NCI-H748 (cell line): ENCODE measurements around the gene CTRL.
"Not testable (repeated sequence)": the region's sequence is repeated elsewhere in the genome, so short reads cannot be mapped to it uniquely, and the experiment has no call there.

ENCODE experiments used
- DNase-seq: peaks from one replicate; lab custom pipeline; 2025; ENCODE audit not compliant: unreplicated experiment; lab: John Stamatoyannopoulos, UW

Gene CTRL

DNA sequence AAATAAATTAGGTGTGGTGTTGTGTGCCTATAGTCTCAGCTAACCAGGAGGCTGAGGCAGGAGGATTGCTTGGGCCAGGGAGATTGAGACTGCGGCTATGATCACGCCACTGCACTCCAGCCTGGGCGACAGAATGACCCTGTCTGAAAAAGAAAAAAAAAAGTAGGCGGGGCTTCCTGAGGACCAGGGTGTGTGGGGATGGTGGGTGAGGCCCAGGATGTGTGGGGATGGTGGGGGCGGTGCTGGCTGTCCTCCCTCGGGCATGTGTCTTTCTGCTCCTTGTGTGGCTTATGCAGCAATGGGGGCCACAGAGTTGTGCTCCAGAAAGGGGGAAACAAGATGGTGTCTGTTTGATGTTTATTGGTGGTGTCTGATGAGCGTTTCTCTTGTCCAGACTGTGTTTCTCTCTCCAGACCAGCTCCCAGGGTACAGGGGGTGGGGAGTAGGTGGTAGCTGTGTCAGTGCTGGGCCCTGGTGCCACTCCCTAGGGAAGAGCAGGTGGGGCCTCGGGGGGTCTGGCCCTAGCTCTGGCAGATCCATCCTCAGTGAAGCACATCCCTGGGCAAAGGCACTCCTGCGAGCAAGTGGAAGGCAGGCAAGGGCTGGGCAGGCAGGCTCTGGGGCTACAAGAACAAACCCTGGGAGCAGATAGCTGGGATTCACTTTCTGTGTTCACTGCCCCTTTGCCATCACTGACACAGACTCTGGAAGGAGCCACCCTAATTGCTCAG, 10.0 kb upstream of the CTRL start:
- no peak for DNase-seq

DNA sequence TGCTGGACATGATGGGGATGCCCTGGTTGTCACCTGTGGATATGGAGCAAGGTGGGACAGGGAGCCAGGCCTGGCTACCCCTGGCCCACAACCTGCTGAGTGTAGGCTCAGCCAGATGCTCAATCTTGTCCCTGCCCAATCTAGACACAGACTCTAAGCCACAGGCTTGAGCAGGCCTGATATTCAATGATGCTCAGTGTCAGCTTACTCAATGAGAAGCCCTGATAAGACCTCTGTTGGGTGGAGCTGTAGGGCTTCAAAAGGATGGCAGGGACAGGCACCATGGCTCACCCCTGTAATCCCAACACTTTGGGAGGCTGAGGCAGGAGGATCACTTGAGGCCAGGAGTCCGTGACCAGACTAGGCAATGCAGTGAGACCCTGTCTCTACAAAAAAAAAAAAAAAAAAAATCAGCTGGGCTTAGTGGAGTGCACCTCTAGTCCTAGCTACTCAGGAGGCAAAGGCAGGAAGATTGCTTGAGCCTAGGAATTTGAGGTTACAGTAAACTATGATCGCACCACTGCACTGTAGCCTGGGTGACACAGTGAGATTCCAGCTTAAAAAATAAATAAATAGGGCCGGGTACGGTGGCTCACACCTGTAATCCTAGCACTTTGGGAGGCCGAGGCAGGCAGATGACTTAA, 8.9 kb upstream of the CTRL start:
- no peak for DNase-seq

DNA sequence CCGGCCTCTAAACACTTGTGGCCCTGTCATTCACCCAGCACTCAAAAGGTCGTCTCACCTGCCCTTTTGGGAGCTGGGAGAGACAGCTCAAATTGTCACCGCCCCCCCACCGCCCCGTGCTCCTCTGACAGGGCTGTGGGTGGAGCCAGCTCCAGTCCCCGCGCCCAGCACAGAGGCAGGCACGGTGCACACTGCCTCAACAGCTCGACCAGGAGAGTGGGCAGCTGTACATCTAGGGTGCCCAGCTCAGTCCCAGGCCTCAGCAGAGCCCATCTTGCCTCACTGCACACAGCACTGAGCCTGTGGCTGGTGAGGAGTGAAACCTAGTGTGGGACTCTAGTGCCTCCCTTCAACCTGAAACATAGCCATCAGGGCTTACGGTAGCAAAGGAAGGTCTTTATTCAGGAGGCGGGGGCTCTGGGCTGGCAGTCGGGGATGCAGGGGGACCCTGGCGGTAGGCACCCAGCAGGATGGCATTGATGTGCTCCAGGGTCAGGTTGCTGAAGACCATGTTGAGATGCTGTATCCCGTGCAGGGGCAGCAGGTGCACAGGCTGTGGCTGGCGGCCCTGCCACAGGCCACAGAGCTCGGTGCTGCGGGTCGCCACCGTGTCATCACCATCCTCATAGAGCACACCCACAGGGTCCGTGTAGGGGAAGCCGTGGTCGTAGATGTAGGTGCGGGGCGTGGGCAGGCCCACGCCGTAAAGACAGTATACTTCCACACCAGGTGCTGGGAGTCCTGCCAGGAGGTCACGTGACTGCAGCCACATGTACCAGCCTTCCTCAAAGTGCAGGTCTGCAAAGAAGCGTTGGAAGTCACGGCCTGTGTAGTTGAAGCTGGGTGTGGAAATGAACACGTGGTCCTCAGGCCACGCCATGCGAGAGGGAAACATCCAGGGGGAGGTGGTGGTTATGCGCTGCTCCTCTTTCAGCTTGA, 8.1 kb upstream of the CTRL start:
- no peak for DNase-seq

DNA sequence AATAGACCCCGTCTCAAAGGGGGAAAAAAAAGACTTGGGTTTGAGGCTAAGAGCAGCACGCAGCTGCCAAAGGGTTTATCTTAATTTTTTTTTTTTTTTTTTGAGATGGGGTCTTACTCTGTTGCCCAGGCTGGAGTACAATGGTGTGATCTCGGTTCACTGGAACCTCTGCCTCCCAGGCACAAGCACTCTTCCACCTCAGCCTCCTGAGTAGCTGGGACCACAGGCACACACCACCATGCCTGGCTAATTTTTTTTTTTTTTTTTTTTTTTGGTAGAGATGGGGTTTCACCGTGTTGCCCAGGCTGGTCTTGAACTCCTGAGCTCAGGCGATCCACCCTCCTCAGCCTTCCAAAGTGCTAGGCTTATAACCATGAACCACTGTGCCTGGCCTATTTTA, 6.1 kb upstream of the CTRL start:
- DNase-seq: not testable (repeated sequence)

DNA sequence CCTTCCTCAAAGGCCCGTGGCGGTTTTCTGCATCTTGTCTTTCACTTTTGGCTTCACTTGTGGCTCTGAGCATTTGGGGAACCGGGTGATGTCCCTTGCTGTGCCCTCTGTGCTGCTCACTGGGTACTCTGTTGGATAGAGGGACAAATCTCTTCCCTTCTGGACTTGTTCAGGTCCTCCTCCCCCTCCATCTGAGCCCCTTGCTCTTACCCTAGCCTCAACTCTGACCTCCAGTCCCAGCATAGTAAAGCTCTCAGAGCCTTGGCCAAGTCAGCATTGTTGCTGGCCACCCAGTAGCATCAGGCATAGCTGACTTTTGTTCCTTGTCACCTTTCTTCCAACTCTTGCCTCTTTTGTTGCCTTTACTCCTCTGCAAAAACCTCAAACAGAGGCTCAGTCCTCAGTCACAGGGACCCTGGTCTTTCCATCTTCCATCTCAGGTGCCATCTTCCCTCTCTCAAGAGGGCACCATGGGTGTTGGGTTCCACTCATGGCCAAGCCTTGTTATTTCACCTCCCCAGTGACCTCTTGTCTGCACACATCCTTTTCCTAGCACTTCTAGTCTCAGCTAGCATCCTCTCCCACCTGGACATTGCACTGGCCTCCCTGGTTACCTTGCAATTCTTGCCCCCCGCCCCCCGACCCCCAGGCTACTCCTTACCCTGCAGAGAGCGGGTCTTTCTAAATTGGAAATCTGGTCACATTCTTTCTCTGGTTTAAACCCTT, 5.4 kb upstream of the CTRL start:
- no peak for DNase-seq

DNA sequence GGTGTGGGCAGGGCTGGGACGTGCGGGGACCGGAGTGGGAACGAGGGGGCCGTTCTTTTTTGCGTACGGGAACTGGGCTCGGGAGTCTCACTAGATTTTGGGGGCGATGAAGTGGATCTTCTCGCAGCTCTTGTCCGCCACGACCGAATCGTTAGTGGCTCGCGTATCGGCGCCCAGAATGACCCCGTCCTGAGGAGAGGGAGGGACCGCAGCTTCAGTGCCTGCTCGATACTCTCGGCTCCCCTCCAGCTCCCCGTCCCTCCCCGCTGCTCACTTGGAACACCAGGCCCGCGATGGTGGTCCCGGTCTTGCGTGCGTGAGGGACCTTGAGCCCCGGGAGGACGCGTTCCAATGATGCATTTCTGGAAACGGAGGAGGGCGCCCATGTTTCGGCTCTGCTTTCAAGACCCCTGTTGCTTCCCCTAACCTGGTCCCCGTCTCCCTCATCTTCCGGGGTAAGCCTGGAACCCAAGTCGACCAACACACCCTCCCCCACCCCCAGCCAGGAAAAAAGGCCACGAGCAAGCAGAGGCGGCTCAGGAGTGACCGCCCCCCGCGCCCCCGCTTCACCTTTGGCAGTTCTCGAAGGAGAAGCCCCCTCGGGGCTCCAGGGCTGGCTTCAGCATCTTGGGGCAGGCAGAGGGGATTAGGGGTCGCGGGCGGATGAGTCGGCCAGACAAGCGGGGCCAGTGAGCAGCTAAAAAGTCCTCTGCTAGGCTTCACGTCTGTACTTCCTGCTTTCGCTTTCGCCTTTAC, 4.6 kb upstream of the CTRL start, which contains the start of gene PSMB10:
Gene PSMB10 (minus strand): TSS at position 727 of the 756 bp plus-strand sequence. CDS start 101 bp downstream, at position 626.
- peak; percentile 57 for DNase-seq

DNA sequence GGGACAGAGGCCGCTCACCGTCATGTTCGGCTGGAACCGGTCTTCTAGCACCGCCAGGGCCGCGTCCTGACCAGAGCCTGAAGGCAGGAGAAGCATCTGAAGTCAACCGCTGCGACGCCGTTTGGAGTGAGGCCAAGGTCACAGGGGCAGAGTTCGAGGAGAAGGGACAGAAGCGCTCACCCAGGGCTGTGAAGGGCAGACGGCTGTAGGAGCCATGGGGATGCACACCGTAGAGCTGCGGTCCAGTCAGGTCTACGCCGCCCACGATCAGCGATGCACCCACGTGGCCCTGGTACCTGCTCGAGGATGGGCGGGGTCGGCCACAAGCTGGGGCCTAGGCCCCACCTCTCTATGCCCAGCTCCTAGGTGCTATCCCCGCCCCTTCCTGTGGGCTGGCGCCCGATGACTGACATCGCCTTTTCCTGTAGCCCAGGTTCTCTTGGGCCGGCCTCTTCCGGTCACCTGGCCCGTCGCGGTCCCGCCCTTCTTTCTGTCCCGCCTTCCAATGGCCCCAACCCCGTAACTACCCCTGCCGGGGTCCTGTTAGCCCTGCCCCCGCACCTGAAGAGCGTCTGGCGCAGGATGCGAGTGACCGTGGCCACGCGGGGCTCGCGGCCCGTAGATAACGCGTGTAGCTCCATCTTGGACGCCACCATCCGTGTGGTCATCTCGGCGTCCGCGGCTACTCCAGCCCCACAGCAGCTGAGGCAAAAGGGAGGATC, 3.9 kb upstream of the CTRL start:
- DNase-seq: peak; percentile 97

DNA sequence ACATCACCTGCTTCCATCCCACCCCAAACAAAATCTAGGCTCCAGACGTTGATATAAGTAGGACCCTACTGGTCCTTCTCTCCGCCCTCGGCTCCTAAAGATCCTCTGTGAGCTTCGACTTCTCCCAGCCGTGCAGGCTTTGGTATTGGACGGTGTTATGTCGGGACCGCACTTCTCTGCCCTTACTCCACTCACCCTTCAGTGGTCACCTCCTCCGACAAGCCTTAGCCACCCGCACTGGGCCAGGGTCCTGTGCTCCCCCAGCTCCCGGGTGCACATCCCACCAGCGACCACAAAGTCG, 3.4 kb upstream of the CTRL start:
- peak; percentile 42 for DNase-seq

DNA sequence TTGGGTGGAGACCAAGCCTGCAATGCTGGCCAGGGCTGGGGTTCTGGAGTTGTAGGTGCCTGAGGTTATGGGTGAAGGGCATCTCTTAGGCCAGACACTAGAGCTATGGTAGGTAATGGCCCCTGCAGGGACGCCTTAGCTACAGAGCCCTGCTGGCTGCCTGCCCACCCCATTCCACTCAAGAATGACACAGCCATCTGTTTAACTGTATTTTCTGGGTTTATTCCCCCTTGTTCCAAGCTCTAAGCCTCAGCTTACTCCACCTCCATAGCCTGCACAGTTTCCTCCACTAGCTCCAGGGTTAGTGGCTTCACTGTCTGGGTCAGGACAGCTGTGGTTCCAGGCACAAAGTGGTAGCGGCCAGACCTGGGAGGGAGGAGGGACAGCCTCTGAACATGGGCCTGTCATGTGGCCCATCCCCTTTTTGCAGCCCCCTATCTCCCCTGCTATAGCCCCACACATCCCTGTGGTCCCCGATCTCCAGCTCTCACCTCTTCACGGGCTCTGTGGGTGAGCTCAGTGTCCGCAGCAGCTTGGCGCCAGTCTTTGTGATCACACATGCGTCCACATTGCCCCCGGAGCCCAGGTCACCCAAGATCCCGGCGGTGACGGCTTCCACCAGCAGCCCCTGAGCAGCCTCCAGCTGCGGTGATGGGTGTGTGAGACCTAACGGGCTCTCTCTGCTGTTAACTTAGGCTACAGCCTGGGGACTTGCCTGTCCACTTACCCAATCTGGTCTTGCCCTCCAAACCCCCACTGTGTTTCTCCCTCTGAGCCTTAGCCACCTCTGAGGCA, 2.8 kb upstream of the CTRL start:
- DNase-seq: no peak

DNA sequence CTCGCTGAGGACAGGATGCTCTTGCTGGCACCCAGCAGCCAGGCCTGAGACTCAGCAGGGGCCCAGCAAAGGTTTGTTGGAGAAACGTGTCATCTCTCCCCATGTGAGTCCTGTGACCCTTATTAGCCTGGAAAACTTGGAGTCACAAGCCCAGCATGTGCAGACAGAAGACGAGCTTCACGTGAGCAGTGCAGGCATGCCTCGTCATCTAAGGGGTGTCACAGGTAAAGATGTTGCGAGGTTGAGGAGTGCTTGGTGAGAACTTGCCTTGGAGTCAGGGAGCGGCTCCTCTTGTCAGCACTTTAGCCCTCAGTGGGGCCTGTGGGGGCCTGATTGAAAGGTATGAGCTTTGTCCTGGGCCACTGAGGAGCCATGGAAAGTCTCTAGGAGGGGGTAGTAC, 2.1 kb upstream of the CTRL start:
- no peak for DNase-seq

DNA sequence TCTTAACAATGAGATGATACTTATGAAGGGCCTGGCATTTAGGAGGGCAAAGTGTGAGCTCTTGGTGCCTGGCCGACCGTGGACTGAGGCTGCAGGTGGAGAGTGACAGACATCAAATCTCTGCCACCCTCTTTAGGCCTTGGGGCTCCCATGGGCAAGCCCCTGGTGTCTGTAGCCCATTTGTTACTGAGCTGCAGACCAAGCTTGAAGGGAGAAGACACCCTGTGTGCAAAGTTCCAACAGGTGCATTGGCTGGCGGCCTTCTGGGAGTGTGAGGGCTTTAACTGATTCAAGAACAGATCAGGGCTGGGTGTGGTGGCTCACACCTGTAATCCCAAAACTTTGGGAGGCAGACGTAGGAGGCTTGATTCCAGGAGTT, 789 bp upstream of the CTRL start:
- no peak for DNase-seq

DNA sequence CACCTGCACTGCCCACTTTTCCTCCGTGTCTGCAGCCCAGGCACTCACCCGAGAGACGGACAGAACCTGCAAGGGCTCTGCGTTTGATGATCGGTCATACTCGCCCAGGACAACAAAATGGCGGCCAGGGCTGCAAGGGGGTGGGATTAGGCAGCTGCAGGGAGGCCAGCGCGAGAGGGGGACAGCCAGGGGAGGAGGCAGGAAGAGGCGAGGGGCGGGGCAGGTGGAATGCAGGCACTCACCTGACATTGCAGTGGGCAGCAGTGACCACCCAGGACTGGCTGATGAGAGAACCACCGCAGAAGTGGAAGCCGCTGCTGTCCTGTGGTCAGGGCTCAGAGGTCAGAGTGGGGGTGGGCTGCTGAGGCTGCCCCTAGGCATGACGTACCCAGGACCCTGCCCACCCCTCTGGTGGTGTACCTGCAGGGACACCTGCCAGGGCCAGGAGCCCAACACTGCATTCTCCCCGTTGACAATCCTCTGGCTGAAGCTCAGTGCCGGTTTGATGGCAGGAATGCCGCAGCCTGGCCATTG, 917 bp downstream of the CTRL start:
- DNase-seq: no peak

DNA sequence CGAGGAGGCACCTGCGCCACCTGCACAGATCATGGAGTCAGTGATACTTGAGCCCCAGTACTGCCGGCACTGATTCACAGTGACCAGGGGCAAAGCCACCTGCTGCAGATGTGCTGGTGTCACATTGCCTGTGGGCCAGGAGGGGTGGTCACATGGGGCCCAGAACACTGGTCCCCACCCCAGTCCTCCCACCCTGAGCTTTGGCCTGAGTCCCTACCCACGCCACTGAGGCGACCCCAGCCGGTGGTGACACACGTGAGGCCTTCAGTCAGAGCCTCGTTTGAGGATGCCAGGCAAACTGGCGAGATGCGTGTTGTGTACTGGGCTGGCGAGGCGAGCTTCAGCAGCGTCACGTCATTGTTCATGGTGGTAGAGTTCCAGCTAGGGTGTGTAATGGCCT, 1.5 kb downstream of the CTRL start:
- DNase-seq: no peak

DNA sequence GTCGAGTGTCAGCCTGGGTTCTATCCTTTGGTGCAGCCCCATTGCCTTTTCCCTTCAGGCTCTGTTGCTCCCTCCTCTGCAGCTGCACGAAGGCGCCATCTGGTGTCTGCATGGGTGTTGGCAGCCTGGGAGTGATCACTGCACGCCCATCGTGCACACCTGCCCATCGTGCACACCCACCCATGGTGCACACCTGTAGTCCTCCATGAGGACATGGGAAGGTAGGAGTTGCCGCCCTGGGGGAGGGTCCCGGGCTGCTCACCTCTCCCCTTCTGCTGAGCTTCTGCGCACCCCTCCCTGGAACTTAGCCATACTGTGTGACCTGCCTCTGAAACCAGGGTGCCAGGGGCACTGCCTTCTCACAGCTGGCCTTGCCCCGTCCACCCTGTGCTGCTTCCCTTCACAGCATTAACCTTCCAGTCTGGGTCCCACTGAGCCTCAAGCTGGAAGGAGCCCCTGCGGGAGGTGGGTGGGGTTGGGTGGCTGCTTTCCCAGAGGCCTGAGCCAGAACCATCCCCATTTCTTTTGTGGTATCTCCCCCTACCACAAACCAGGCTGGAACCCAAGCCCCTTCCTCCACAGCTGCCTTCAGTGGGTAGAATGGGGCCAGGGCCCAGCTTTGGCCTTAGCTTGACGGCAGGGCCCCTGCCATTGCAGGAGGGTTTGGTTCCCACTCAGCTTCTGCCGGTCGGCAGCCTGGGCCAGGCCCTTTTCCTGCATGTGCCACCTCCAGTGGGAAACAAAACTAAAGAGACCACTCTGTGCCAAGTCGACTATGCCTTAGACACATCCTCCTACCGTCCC, 2.9 kb downstream of the CTRL start:
- DNase-seq: peak; percentile 66

DNA sequence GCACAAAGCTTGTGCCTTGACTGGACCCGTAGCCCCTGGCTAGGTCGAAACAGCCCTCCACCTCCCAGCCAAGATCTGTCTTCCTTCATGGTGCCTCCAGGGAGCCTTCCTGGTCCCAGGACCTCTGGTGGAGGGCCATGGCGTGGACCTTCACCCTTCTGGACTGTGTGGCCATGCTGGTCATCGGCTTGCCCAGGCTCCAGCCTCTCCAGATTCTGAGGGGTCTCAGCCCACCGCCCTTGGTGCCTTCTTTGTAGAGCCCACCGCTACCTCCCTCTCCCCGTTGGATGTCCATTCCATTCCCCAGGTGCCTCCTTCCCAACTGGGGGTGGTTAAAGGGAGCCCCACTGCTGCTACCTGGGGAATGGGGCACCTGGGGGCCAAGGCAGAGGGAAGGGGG, 3.5 kb downstream of the CTRL start:
- no peak for DNase-seq

DNA sequence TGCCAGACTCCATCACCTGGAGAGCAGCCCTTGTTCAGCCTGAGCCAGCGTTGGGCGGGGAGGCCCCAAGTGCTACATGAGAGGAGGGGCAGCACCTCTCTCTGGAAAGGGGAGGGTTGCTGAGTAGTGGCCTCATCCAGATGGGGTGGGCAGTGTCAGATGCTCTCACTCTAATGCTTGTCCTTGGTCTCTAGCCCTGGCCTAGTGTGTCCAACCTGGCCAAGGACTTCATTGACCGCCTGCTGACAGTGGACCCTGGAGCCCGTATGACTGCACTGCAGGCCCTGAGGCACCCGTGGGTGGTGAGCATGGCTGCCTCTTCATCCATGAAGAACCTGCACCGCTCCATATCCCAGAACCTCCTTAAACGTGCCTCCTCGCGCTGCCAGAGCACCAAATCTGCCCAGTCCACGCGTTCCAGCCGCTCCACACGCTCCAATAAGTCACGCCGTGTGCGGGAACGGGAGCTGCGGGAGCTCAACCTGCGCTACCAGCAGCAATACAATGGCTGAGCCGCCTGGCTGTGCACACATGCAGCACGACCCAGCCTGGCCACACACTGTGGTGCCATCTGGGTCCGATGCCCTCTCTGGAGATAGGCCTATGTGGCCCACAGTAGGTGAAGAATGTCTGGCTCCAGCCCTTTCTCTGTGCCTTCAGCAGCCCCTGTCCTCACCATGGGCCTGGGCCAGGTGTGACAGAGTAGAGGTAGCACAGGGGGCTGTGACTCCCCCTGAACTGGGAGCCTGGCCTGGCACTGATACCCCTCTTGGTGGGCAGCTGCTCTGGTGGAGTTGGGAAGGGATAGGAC, 4.3 kb downstream of the CTRL start:
- no peak for DNase-seq

DNA sequence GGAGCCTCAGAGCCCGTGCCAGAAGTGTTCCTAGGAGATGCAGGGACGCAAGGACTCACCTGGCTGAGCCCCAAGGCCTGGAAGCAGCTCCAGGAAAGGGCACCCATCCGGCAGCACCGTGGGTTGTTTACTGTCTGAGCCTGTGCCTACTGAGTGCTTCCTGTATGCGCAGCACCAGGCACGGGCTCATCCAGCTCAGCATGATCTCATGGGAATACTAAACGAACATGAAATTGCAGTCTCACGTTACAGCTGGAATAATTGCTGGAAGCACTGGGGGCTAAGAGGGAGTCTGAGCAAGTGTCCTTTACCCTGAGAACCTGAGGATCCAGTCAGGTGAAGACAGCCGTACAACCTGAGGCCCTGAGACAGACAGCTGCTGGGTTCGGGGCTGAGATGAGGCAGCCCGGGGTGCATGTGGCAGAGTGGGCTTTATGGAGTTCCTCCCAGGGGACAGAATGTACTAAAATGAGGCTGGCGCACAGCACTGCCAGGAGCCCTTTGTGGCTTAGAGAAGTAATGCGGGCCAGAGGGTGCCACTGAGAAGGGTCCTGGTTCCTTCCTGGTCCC, 5.4 kb downstream of the CTRL start:
- DNase-seq: peak; percentile 72
